T-helper 17 cell (primary cell): ENCODE data around the gene S100B. TPM values are rescaled to one million over a fixed set of nuclear protein-coding genes. Genes with fewer than 3 reads are reported as not detected.

ENCODE experiments used
- ATAC-seq: fragments of 150-1000 bp; cut with Tn5 transposase; 2 replicates; pipeline ENCODE4 v1.10.0; 2021; ENCODE audit warnings: mild to moderate bottlenecking, moderate library complexity
- DNase-seq, 3 donors: peaks; one replicate each; pipeline versions ENCODE4 v3.0.0 to v3.0.0-alpha.2; 2020 to 2021
- H3K9me3 ChIP-seq: one replicate; pipeline ENCODE4 v1.7.0; 2013; ENCODE audit warnings: low read length, mild to moderate bottlenecking; ENCODE audit not compliant: control insufficient read depth, poor library complexity, severe bottlenecking
- H3K27ac Mint-ChIP-seq: one replicate; pipeline ENCODE4 v1.8.0; 2022; ENCODE audit warnings: mild to moderate bottlenecking, moderate library complexity, mixed read lengths
- H3K27me3 Mint-ChIP-seq: one replicate; pipeline ENCODE4 v1.8.0; 2022; ENCODE audit warnings: mixed read lengths
- H3K36me3 Mint-ChIP-seq: one replicate; pipeline ENCODE4 v1.8.0; 2022; ENCODE audit warnings: low read depth, mixed read lengths
- H3K4me1 Mint-ChIP-seq: one replicate; pipeline ENCODE4 v1.8.0; 2022; ENCODE audit warnings: mild to moderate bottlenecking, mixed read lengths
- H3K4me3 Mint-ChIP-seq: one replicate; pipeline ENCODE4 v1.8.0; 2022; ENCODE audit warnings: mild to moderate bottlenecking, moderate library complexity, mixed read lengths
- total RNA-seq, 4 donors: library from RNA in 2 of 4; stranded (reverse) in 2 of 4; gene quantifications; one replicate each; pipeline ENCODE4 v1.2.3 and lab custom pipeline; 2022 to 2026

The S100B gene
- total RNA-seq, 2 donors from 2014 or later: not detected

DNA sequence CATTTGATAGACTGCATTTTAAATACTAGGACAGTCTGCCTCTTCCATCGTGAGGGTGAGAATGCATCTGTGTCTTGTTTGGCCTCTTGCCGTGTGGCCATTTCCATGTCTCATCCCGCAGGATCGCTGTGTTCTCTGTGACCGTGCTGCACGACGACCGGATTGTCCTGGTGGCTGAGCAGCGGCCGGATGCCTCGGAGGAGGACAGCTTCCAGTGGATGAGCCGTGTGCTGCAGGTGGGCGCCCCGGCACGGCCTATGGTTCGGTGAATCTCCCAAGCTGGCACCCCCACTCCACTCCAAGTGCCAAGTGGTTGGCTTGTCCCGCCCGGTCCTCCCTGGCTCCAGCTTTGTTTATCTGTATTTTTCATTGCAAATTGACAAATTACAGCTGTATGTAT is 55.2 kb downstream of the S100B start:
- Mint-ChIP-seq H3K27me3 (no peaks in the 10 kb centered on the region), H3K4me1 (peaks cover 40% of the 10 kb centered on the region), H3K27ac (peak overlapping the region; percentile 99), H3K4me3 (no peak overlapping the region), H3K36me3 (peaks cover 11% of the 10 kb centered on the region)
- DNase-seq: no peak
- H3K9me3 ChIP-seq: no peaks in the 10 kb centered on the region
- no peak for ATAC-seq

Other genes starting within 250 kb of the S100B start
- gene DIP2A, start 146.2 kb downstream of the S100B start, total RNA-seq: 10 to 100 TPM; 74.2 to 85.8 TPM
- gene PRMT2, start 30.6 kb upstream of the S100B start, total RNA-seq: 100 to 1,000 TPM in 1 of 2 donors, 10 to 100 TPM in 1; 89.1 to 102 TPM